Right lobe of liver (tissue), 4 donors: ENCODE results near the gene CCDC183.

Experiments used
- POLR2A ChIP-seq: fragments of 450-650 bp; IDR thresholded peaks from one replicate; pipeline ENCODE4 v1.6.1; 2017; ENCODE audit warnings: antibody characterized with exemption, mild to moderate bottlenecking
- TF ChIP-seq, protein P1 (sequence below), 4 donors: fragments of 200-600 bp in 3 of 4; fragments of 450-650 bp in 1 of 4; IDR thresholded peaks; one replicate each; pipeline versions ENCODE4 v1.5.1 to v1.8.0; 2016 to 2022; ENCODE audit warnings: antibody characterized with exemption in 4 of 4, mild to moderate bottlenecking in 2 of 4
- donor health status: DM: no; HTN: no; CAD: no.
- donor health status: DM: no; HTN: no; CAD: no.
- donor health status: DM: no; HTN: yes; CAD: no.

DNA sequence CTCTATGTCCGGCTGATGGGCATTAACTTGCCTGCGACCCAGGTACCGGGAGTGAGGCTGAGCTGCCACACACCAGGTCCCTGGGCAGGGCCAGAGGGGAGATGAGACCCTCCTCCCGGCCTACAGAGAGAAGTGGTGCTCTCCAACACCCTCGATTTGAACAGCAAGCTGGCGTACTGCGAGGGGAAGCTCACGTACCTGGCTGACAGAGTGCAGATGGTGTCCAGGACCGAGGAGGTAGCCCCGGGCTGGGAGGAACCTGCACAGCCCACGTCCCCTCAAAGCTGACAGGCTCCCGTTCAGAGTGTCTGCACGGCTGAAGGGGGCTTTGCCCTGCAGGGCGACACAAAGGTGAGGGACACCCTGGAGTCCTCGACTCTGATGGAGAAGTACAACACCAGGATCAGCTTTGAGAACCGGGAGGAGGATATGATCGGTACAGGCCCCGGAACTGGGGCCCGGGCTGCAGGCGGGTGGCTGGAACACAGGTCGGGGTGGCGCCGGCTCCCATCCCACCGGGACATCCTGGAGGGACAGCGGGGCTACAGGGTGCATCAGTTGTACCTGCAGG is 10.6 kb downstream of the CCDC183 start:
- TF ChIP-seq, protein P1, sequence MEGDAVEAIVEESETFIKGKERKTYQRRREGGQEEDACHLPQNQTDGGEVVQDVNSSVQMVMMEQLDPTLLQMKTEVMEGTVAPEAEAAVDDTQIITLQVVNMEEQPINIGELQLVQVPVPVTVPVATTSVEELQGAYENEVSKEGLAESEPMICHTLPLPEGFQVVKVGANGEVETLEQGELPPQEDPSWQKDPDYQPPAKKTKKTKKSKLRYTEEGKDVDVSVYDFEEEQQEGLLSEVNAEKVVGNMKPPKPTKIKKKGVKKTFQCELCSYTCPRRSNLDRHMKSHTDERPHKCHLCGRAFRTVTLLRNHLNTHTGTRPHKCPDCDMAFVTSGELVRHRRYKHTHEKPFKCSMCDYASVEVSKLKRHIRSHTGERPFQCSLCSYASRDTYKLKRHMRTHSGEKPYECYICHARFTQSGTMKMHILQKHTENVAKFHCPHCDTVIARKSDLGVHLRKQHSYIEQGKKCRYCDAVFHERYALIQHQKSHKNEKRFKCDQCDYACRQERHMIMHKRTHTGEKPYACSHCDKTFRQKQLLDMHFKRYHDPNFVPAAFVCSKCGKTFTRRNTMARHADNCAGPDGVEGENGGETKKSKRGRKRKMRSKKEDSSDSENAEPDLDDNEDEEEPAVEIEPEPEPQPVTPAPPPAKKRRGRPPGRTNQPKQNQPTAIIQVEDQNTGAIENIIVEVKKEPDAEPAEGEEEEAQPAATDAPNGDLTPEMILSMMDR (IDR thresholded peaks at IDR 0.05) = no peak
- TF ChIP-seq POLR2A = no peak
